ENCODE measurements around the gene GRIK2. TPM values are rescaled to one million over a fixed set of nuclear protein-coding genes. Genes with fewer than 3 reads are reported as not detected.
A peak's percentile ranks its signal among the peaks of the same experiment; 100 is the strongest.

Gene GRIK2
- total and polyA plus RNA-seq, 11 donors = 0.33 to 7.0 (median 3.9) TPM

DNA sequence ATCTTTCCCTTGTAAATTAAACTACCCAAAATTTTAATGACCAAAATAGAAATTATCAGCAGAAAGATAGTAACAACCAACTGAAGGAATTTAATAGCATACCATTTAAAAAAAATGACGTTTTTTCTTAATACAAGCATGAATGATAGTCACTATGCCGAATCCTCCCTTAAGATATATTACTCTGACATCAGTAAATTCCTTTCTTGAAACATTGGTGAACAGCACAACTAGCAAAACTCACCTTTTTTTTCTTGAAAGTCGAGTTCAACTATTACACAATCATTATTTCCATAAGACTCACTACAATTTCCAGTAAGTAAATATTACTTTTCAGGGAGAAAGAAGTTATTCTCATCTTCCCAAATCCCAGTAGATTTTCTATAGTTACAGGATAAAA is 433.2 kb downstream of the GRIK2 start:
- Histone ChIP-seq H3K27me3 (no peaks in the 10 kb centered on the region), H3K4me1 (no peaks in the 10 kb centered on the region), H3K4me3 (no peak overlapping the region), H3K36me3 (no peaks in the 10 kb centered on the region), H3K27ac (no peak overlapping the region), H3K9me3 (peaks cover 0 to 30% (median 5%) of the 10 kb centered on the region in 12 donors)
- DNase-seq (no peak), ATAC-seq (no peak)
- intact Hi-C loops (cut with DNase I) = no loop called here
- 50 to 62% (median 59%) methylated on average over 3 of the region's 3 CpGs for WGBS, 4 donors
- TF ChIP-seq, protein P1, sequence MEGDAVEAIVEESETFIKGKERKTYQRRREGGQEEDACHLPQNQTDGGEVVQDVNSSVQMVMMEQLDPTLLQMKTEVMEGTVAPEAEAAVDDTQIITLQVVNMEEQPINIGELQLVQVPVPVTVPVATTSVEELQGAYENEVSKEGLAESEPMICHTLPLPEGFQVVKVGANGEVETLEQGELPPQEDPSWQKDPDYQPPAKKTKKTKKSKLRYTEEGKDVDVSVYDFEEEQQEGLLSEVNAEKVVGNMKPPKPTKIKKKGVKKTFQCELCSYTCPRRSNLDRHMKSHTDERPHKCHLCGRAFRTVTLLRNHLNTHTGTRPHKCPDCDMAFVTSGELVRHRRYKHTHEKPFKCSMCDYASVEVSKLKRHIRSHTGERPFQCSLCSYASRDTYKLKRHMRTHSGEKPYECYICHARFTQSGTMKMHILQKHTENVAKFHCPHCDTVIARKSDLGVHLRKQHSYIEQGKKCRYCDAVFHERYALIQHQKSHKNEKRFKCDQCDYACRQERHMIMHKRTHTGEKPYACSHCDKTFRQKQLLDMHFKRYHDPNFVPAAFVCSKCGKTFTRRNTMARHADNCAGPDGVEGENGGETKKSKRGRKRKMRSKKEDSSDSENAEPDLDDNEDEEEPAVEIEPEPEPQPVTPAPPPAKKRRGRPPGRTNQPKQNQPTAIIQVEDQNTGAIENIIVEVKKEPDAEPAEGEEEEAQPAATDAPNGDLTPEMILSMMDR (IDR thresholded peaks at IDR 0.05) = no peak
- TF ChIP-seq POLR2A (IDR thresholded peaks at IDR 0.05) = no peak

DNA sequence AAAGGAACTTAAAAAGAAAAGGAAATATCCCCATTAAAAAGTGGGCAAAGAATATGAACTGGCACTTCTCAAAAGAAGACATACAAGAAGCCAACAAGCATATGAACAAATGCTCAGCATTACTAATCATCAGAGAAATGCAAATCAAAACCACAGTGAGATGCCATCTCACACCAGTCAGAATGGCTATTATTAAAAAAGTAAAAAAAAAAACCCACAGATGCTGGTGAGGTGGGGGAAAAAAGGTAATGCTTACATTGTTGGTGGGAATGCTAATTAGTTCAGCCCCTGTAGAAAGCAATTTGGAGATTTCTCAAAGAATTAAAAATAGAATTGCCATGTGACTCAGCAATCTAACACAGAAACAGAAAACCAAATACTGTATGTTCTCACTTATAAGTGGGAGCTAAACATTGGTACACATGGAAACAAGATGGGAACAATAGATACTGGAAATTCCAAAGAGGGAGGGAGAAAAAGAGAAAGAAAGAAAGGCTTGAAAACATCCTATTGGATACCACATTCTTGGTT is 437.1 kb downstream of the GRIK2 start:
- no peak overlapping the region for H3K27ac ChIP-seq
- H3K36me3 ChIP-seq = no peaks in the 10 kb centered on the region
- DNase-seq (no peak), ATAC-seq (no peak)
- H3K27me3 ChIP-seq = no peaks in the 10 kb centered on the region
- intact Hi-C loops (cut with DNase I) = no loop called here
- H3K9me3 ChIP-seq = peaks cover 0 to 30% (median 5%) of the 10 kb centered on the region in 12 donors
- H3K4me3 ChIP-seq = no peak overlapping the region
- TF ChIP-seq, protein P1 (IDR thresholded peaks at IDR 0.05) = no peak
- TF ChIP-seq POLR2A (IDR thresholded peaks at IDR 0.05) = no peak
- H3K4me1 ChIP-seq = no peaks in the 10 kb centered on the region

DNA sequence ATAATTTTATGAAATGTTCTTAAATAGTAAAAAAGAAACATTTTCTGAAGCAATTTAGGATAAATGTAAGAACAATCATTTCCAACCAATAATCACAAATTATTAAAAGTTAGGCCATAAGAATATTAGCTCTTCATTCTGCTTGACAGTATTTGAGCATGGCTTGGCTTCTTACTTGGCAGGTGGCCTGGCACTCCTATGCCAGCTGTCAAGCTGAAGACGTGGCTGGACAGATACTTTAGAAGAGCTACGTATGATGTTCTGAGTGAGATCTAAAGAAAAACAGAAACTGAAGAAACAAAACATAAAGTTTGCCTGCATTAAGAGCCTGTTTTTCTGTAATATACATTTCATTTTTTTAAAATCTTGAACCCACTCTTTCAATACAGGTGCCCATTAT is 438.9 kb downstream of the GRIK2 start:
- ATAC-seq (peak in 3 of 4 donors; percentile 68 to 86 (median 78)), DNase-seq (peak in 3 of 5 donors; percentile 41 to 59 (median 44))
- no peaks in the 10 kb centered on the region for H3K27me3 ChIP-seq
- WGBS, 4 donors = 37 to 44% (median 39%) methylated on average over 2 of the region's 2 CpGs
- H3K36me3 ChIP-seq = no peaks in the 10 kb centered on the region
- H3K9me3 ChIP-seq = peaks cover 0 to 27% (median 5%) of the 10 kb centered on the region in 12 donors
- H3K27ac ChIP-seq = no peak overlapping the region
- no peak overlapping the region for H3K4me3 ChIP-seq
- H3K4me1 ChIP-seq = no peaks in the 10 kb centered on the region
- intact Hi-C loops (cut with DNase I) = no loop called here
- TF ChIP-seq, protein P1 (IDR thresholded peaks at IDR 0.05) = no peak
- no peak for TF ChIP-seq POLR2A (IDR thresholded peaks at IDR 0.05)

DNA sequence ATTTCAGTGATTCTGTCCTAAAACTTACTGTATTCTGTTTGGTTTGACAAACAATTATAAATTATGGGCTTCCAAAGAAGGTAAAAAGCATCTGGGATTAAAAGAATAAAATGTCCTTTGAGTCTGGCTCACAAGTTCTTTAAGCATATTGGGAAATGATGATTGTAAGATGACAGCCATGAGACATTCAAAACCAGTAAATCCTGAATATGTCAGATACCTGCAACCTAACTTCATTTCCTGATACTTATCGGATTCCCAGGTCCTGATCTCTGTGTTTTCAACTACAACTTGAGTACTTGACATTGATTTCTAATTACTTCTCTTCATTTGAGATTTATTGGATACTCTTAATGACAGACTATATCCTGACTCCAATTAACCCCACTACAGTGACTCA is 446.6 kb downstream of the GRIK2 start:
- no peak overlapping the region for H3K27ac ChIP-seq
- no peaks in the 10 kb centered on the region for H3K36me3 ChIP-seq
- no peaks in the 10 kb centered on the region for H3K4me1 ChIP-seq
- H3K27me3 ChIP-seq = no peaks in the 10 kb centered on the region
- 65 to 88% (median 83%) methylated on average over 1 of the region's 1 CpG for WGBS, 4 donors
- TF ChIP-seq, protein P1 (IDR thresholded peaks at IDR 0.05) = no peak
- TF ChIP-seq POLR2A (IDR thresholded peaks at IDR 0.05) = no peak
- no peak overlapping the region for H3K4me3 ChIP-seq
- intact Hi-C loops (cut with DNase I) = no loop called here
- peaks cover 0 to 3% (median 0%) of the 10 kb centered on the region in 12 donors for H3K9me3 ChIP-seq
- no peak for DNase-seq
- no peak for ATAC-seq

Data from heart left ventricle (tissue), 16 donors.